NCI-H128 (cell line): Measurements from ENCODE around the gene CHCHD3.

Experiments used
- DNase-seq: peaks from one replicate; lab custom pipeline; 2025; ENCODE audit not compliant: unreplicated experiment; lab: John Stamatoyannopoulos, UW

The CHCHD3 gene

GRCh38 chr7:133079296-133079695 lies 2.6 kb downstream of the CHCHD3 start:
- DNase-seq = no peak

GRCh38 chr7:133077394-133077793 lies 4.5 kb downstream of the CHCHD3 start:
- DNase-seq = no peak

- no peak for DNase-seq
Measured at GRCh38 chr7:133076142-133076541, 5.7 kb downstream of the CHCHD3 start.

- DNase-seq = no peak
Measured at GRCh38 chr7:133071506-133071905, 10.4 kb downstream of the CHCHD3 start.

GRCh38 chr7:133070562-133070961 lies 11.3 kb downstream of the CHCHD3 start:
- no peak for DNase-seq

GRCh38 chr7:133065301-133065700 lies 16.6 kb downstream of the CHCHD3 start:
- DNase-seq = no peak

GRCh38 chr7:133064082-133064820 lies 17.6 kb downstream of the CHCHD3 start:
- no peak for DNase-seq

- DNase-seq = no peak
Measured at GRCh38 chr7:133061792-133062191, 20.1 kb downstream of the CHCHD3 start.

- DNase-seq = no peak
Measured at GRCh38 chr7:133061357-133061756, 20.5 kb downstream of the CHCHD3 start.

GRCh38 chr7:133060004-133060403 lies 21.9 kb downstream of the CHCHD3 start:
- DNase-seq = no peak

- no peak for DNase-seq
Measured at GRCh38 chr7:133059263-133059662, 22.6 kb downstream of the CHCHD3 start.

GRCh38 chr7:133056370-133057238 lies 25.3 kb downstream of the CHCHD3 start:
- DNase-seq = no peak

- DNase-seq = no peak
Measured at GRCh38 chr7:133054162-133054840, 27.6 kb downstream of the CHCHD3 start.

GRCh38 chr7:133053321-133053891 lies 28.5 kb downstream of the CHCHD3 start:
- no peak for DNase-seq

- no peak for DNase-seq
Measured at GRCh38 chr7:133052826-133053225, 29.1 kb downstream of the CHCHD3 start.

GRCh38 chr7:133052401-133052756 lies 29.5 kb downstream of the CHCHD3 start:
- no peak for DNase-seq

GRCh38 chr7:133051719-133052400 lies 30.0 kb downstream of the CHCHD3 start:
- DNase-seq = no peak

- DNase-seq = no peak
Measured at GRCh38 chr7:133051066-133051465, 30.8 kb downstream of the CHCHD3 start.

- DNase-seq = no peak
Measured at GRCh38 chr7:133050200-133050995, 31.5 kb downstream of the CHCHD3 start.

- no peak for DNase-seq
Measured at GRCh38 chr7:133048589-133048988, 33.3 kb downstream of the CHCHD3 start.
